Measurements from ENCODE around the gene STAT3. TPM values are rescaled to one million over a fixed set of nuclear protein-coding genes. Genes with fewer than 3 reads are reported as not detected.
"Not testable (repeated sequence)": the region's sequence is repeated elsewhere in the genome, so short reads cannot be mapped to it uniquely, and the experiment has no call there.

STAT3 gene
- total RNA-seq, 1 donor from 2014 or later, result 131 TPM

- peak; percentile 78 for DNase-seq
Observed at GRCh38 chr17:42276359-42276608, 112.0 kb downstream of the STAT3 start, which contains the start of gene STAT5B. TSS of gene STAT5B (minus strand) at chr17:42276391. CDS start at chr17:42232127, 44,264 bp downstream.

- peak; percentile 50 for DNase-seq
Observed at GRCh38 chr17:42275527-42276358, 112.5 kb downstream of the STAT3 start.

GRCh38 chr17:42274812-42275526, 113.3 kb downstream of the STAT3 start:
- DNase-seq, result no peak

GRCh38 chr17:42274253-42274542, 114.0 kb downstream of the STAT3 start:
- no peak for DNase-seq

GRCh38 chr17:42273474-42274252, 114.6 kb downstream of the STAT3 start:
- DNase-seq, result no peak

- no peak for DNase-seq
Observed at GRCh38 chr17:42272162-42272907, 115.9 kb downstream of the STAT3 start.

- no peak for DNase-seq
Observed at GRCh38 chr17:42271779-42272035, 116.5 kb downstream of the STAT3 start.

GRCh38 chr17:42271006-42271778, 117.0 kb downstream of the STAT3 start:
- DNase-seq, result no peak

- no peak for DNase-seq
Observed at GRCh38 chr17:42270596-42270995, 117.6 kb downstream of the STAT3 start.

GRCh38 chr17:42270170-42270535, 118.1 kb downstream of the STAT3 start:
- no peak for DNase-seq

- DNase-seq, result no peak
Observed at GRCh38 chr17:42268236-42268635, 120.0 kb downstream of the STAT3 start.

- peak; percentile 43 for DNase-seq
Observed at GRCh38 chr17:42266918-42267766, 121.1 kb downstream of the STAT3 start.

- DNase-seq, result no peak
Observed at GRCh38 chr17:42266462-42266861, 121.8 kb downstream of the STAT3 start.

GRCh38 chr17:42264366-42264765, 123.9 kb downstream of the STAT3 start:
- DNase-seq, result not testable (repeated sequence)

Other genes with a start within 250 kb of the STAT3 start
- gene RAB5C, start 233.5 kb downstream of the STAT3 start, total RNA-seq, result 82.2 and 136 TPM in 2 replicates
- under 0.01 and 0.05 TPM in 2 replicates for gene KCNH4, start 207.3 kb downstream of the STAT3 start, total RNA-seq
- gene HCRT, start 203.0 kb downstream of the STAT3 start, total RNA-seq, result not detected in 2 replicates
- gene GHDC, start 193.9 kb downstream of the STAT3 start, total RNA-seq, result 28.6 and 36.5 TPM in 2 replicates
- 46.3 and 46.8 TPM in 2 replicates for gene STAT5B, start 112.1 kb downstream of the STAT3 start, total RNA-seq
- 51.4 and 60.2 TPM in 2 replicates for gene STAT5A, start 99.9 kb downstream of the STAT3 start, total RNA-seq
- gene CAVIN1, start 34.8 kb upstream of the STAT3 start, total RNA-seq, result 768 and 840 TPM in 2 replicates
- gene ATP6V0A1, start 70.4 kb upstream of the STAT3 start, total RNA-seq, result 27.9 and 42.9 TPM in 2 replicates
- gene NAGLU, start 147.8 kb upstream of the STAT3 start, total RNA-seq, result 44.9 and 53.3 TPM in 2 replicates
- gene HSD17B1, start 164.5 kb upstream of the STAT3 start, total RNA-seq, result 0.23 and 0.34 TPM in 2 replicates
- gene COASY, start 173.7 kb upstream of the STAT3 start, total RNA-seq, result 9.5 and 33.9 TPM in 2 replicates
- 33.0 and 34.5 TPM in 2 replicates for gene MLX, start 178.7 kb upstream of the STAT3 start, total RNA-seq
- 4.9 and 5.5 TPM in 2 replicates for gene PSMC3IP, start 189.3 kb upstream of the STAT3 start, total RNA-seq
- gene RETREG3, start 220.9 kb upstream of the STAT3 start, total RNA-seq, result 63.8 and 72.5 TPM in 2 replicates
- gene TUBG1, start 221.2 kb upstream of the STAT3 start, total RNA-seq, result 27.6 and 62.5 TPM in 2 replicates

Measured in dermis blood vessel endothelial cell (primary cell).